Activated CD4-positive, alpha-beta T cell treated with anti-CD3 and anti-CD28 coated beads, Interleukin-2, amount 10 ng/mL, durations not matched to agents 24 days and 14 days (primary cell): ENCODE measurements around the gene DOCK1. TPM values are rescaled to one million over a fixed set of nuclear protein-coding genes. Genes with fewer than 3 reads are reported as not detected.
A peak's percentile ranks its signal among the peaks of the same experiment; 100 is the strongest.
"Not testable (repeated sequence)": the region's sequence is repeated elsewhere in the genome, so short reads cannot be mapped to it uniquely, and the experiment has no call there.

ENCODE experiments used
- DNase-seq: peaks from one replicate; pipeline ENCODE4 v3.0.0; 2022
- H3K27ac Mint-ChIP-seq: one replicate; pipeline ENCODE4 v1.8.0; 2022; ENCODE audit warnings: mild to moderate bottlenecking, mixed read lengths
- H3K27me3 Mint-ChIP-seq: one replicate; pipeline ENCODE4 v1.8.0; 2022; ENCODE audit warnings: mixed read lengths
- H3K36me3 Mint-ChIP-seq: one replicate; pipeline ENCODE4 v1.8.0; 2022; ENCODE audit warnings: low read depth, mild to moderate bottlenecking, mixed read lengths
- H3K4me1 Mint-ChIP-seq: one replicate; pipeline ENCODE4 v1.8.0; 2021; ENCODE audit warnings: mixed read lengths
- H3K4me3 Mint-ChIP-seq: one replicate; pipeline ENCODE4 v1.8.0; 2022; ENCODE audit warnings: mild to moderate bottlenecking, moderate library complexity, mixed read lengths
- H3K9me3 Mint-ChIP-seq: one replicate; pipeline ENCODE4 v1.8.0; 2021; ENCODE audit warnings: mixed read lengths
- intact Hi-C: fragments of 100-400 bp; cut with micrococcal nuclease; formaldehyde crosslinking; loops from one replicate; pipeline ENCODE4 v1.15.1; 2023
- total RNA-seq: library from RNA; stranded (reverse); gene quantifications from 2 replicates; pipeline ENCODE4 v1.2.3, GENCODE V29; 2022

The DOCK1 gene
- total RNA-seq, 1 donor from 2014 or later, result 1.5 TPM

- no peaks in the 10 kb centered on the region for H3K27me3 Mint-ChIP-seq
- DNase-seq, result no peak
- H3K36me3 Mint-ChIP-seq, result no peaks in the 10 kb centered on the region
- no peaks in the 10 kb centered on the region for H3K4me1 Mint-ChIP-seq
- intact Hi-C loops, result no loop called here
- H3K9me3 Mint-ChIP-seq, result peaks cover 5% of the 10 kb centered on the region
- H3K4me3 Mint-ChIP-seq, result no peak overlapping the region
- H3K27ac Mint-ChIP-seq, result no peak overlapping the region
Measured at GRCh38 chr10:126892226-126893175, 12.7 kb upstream of the DOCK1 start.

- Mint-ChIP-seq H3K36me3 (no peaks in the 10 kb centered on the region), H3K4me1 (no peaks in the 10 kb centered on the region), H3K9me3 (peaks cover 5% of the 10 kb centered on the region), H3K27me3 (no peaks in the 10 kb centered on the region), H3K4me3 (no peak overlapping the region), H3K27ac (no peak overlapping the region)
- intact Hi-C loops, result no loop called here
- DNase-seq, result no peak
Measured at GRCh38 chr10:126893206-126893605, 12.0 kb upstream of the DOCK1 start.

GRCh38 chr10:126893841-126894240 is 11.4 kb upstream of the DOCK1 start:
- no peak overlapping the region for H3K4me3 Mint-ChIP-seq
- no peak for DNase-seq
- H3K4me1 Mint-ChIP-seq, result no peaks in the 10 kb centered on the region
- intact Hi-C loops, result no loop called here
- H3K27me3 Mint-ChIP-seq, result no peaks in the 10 kb centered on the region
- H3K9me3 Mint-ChIP-seq, result peaks cover 5% of the 10 kb centered on the region
- no peaks in the 10 kb centered on the region for H3K36me3 Mint-ChIP-seq
- no peak overlapping the region for H3K27ac Mint-ChIP-seq

GRCh38 chr10:126895214-126895781 is 9.9 kb upstream of the DOCK1 start:
- H3K9me3 Mint-ChIP-seq, result peaks cover 5% of the 10 kb centered on the region

GRCh38 chr10:126898460-126898859 is 6.8 kb upstream of the DOCK1 start:
- H3K9me3 Mint-ChIP-seq, result no peaks in the 10 kb centered on the region
- intact Hi-C loops, result no loop called here
- no peak for DNase-seq
- no peak overlapping the region for H3K4me3 Mint-ChIP-seq
- no peaks in the 10 kb centered on the region for H3K36me3 Mint-ChIP-seq
- H3K27ac Mint-ChIP-seq, result no peak overlapping the region
- no peaks in the 10 kb centered on the region for H3K4me1 Mint-ChIP-seq
- peaks cover 1% of the 10 kb centered on the region for H3K27me3 Mint-ChIP-seq

More at GRCh38 chr10:126895214-126895781, 9.9 kb upstream of the DOCK1 start:
- no peak overlapping the region for H3K27ac Mint-ChIP-seq
- no peaks in the 10 kb centered on the region for H3K36me3 Mint-ChIP-seq
- no peaks in the 10 kb centered on the region for H3K27me3 Mint-ChIP-seq
- no peaks in the 10 kb centered on the region for H3K4me1 Mint-ChIP-seq
- intact Hi-C loops, result no loop called here
- no peak overlapping the region for H3K4me3 Mint-ChIP-seq
- no peak for DNase-seq

GRCh38 chr10:126899529-126899928 is 5.7 kb upstream of the DOCK1 start:
- intact Hi-C loops, H3K9me3 Mint-ChIP-seq, H3K36me3 Mint-ChIP-seq, H3K27me3 Mint-ChIP-seq, DNase-seq, H3K4me1 Mint-ChIP-seq, H3K27ac Mint-ChIP-seq, H3K4me3 Mint-ChIP-seq: not testable (repeated sequence)

GRCh38 chr10:126902157-126902556 is 3.1 kb upstream of the DOCK1 start:
- no peak for DNase-seq
- H3K27me3 Mint-ChIP-seq, result peaks cover 19% of the 10 kb centered on the region
- H3K9me3 Mint-ChIP-seq, result no peaks in the 10 kb centered on the region
- intact Hi-C loops, result no loop called here
- no peaks in the 10 kb centered on the region for H3K36me3 Mint-ChIP-seq
- no peak overlapping the region for H3K27ac Mint-ChIP-seq
- H3K4me3 Mint-ChIP-seq, result no peak overlapping the region
- H3K4me1 Mint-ChIP-seq, result no peaks in the 10 kb centered on the region

GRCh38 chr10:126903656-126904360 is 1.4 kb upstream of the DOCK1 start:
- DNase-seq, result no peak
- no peaks in the 10 kb centered on the region for H3K9me3 Mint-ChIP-seq
- H3K4me3 Mint-ChIP-seq, result no peak overlapping the region
- intact Hi-C loops, result no loop called here
- H3K4me1 Mint-ChIP-seq, result no peaks in the 10 kb centered on the region
- H3K36me3 Mint-ChIP-seq, result no peaks in the 10 kb centered on the region
- no peak overlapping the region for H3K27ac Mint-ChIP-seq
- peaks cover 19% of the 10 kb centered on the region for H3K27me3 Mint-ChIP-seq

- no peak for DNase-seq
- intact Hi-C loops, result no loop called here
Measured at GRCh38 chr10:126904516-126904817, 761 bp upstream of the DOCK1 start.

GRCh38 chr10:126905776-126906703 is 812 bp downstream of the DOCK1 start:
- intact Hi-C loops, result no loop called here
- H3K9me3 Mint-ChIP-seq, result no peaks in the 10 kb centered on the region
- peaks cover 19% of the 10 kb centered on the region for H3K27me3 Mint-ChIP-seq
- no peak for DNase-seq
- no peaks in the 10 kb centered on the region for H3K36me3 Mint-ChIP-seq
- H3K4me1 Mint-ChIP-seq, result no peaks in the 10 kb centered on the region
- peak overlapping the region; percentile 55 for H3K4me3 Mint-ChIP-seq
- H3K27ac Mint-ChIP-seq, result no peak overlapping the region

More at GRCh38 chr10:126904516-126904817, 761 bp upstream of the DOCK1 start:
- H3K36me3 Mint-ChIP-seq, result no peaks in the 10 kb centered on the region
- H3K9me3 Mint-ChIP-seq, result no peaks in the 10 kb centered on the region
- no peak overlapping the region for H3K4me3 Mint-ChIP-seq
- H3K4me1 Mint-ChIP-seq, result no peaks in the 10 kb centered on the region
- H3K27ac Mint-ChIP-seq, result no peak overlapping the region
- H3K27me3 Mint-ChIP-seq, result peaks cover 19% of the 10 kb centered on the region

GRCh38 chr10:126906704-126907422 is 1.6 kb downstream of the DOCK1 start:
- peak overlapping the region; percentile 55 for H3K4me3 Mint-ChIP-seq
- intact Hi-C loops, result no loop called here

GRCh38 chr10:126907423-126907970 is 2.3 kb downstream of the DOCK1 start:
- no peak for DNase-seq
- Mint-ChIP-seq H3K36me3 (no peaks in the 10 kb centered on the region), H3K4me3 (no peak overlapping the region), H3K27ac (no peak overlapping the region), H3K27me3 (peaks cover 19% of the 10 kb centered on the region), H3K4me1 (no peaks in the 10 kb centered on the region), H3K9me3 (no peaks in the 10 kb centered on the region)
- intact Hi-C loops, result no loop called here

More at GRCh38 chr10:126906704-126907422, 1.6 kb downstream of the DOCK1 start:
- Mint-ChIP-seq H3K27ac (no peak overlapping the region), H3K4me1 (no peaks in the 10 kb centered on the region), H3K9me3 (no peaks in the 10 kb centered on the region), H3K36me3 (no peaks in the 10 kb centered on the region), H3K27me3 (peaks cover 19% of the 10 kb centered on the region)
- DNase-seq, result no peak

GRCh38 chr10:126908225-126908624 is 3.0 kb downstream of the DOCK1 start:
- DNase-seq, result no peak
- intact Hi-C loops, result no loop called here
- Mint-ChIP-seq H3K4me3 (no peak overlapping the region), H3K9me3 (no peaks in the 10 kb centered on the region), H3K27ac (no peak overlapping the region), H3K36me3 (no peaks in the 10 kb centered on the region), H3K4me1 (no peaks in the 10 kb centered on the region), H3K27me3 (peaks cover 19% of the 10 kb centered on the region)
